NCI-H1436 (cell line): Measurements from ENCODE around the gene C2orf72.
"Not testable (repeated sequence)": the region's sequence is repeated elsewhere in the genome, so short reads cannot be mapped to it uniquely, and the experiment has no call there.

Experiments
- DNase-seq: peaks from one replicate; lab custom pipeline; 2025; lab: John Stamatoyannopoulos, UW

Gene C2orf72

GRCh38 chr2:231046916-231047273 lies 9.6 kb downstream of the C2orf72 start:
- no peak for DNase-seq

DNA sequence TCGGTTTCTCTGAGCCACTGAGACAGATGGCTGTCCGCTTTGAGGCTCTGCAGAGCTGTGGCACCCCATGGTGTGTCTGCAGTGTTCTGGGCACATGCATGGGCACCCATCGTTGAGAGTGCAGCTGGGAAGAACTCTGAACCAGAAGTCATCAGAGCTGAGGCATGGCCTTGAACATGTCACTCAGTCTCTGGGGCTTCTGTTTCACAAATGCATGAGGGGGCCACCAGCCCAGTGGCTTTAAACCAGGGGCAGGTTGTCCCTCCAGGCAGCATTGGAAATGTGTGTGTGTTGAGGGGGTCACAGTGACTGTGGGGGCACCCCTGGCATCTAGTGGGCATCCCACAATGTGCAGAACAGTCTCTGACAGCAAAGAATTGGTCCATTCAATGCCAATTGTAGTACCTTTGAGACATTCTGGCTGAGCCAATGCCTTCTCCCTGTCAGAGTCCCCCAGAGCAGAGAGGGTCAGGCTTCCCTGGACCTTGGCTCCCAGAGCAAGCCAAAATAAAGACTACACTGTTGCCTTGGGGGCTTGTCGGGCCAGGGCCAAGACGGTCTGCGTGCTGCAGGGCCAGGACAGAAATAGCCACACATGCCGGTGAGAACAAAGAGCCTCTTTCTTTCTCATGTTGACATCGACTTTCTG lies 10.1 kb downstream of the C2orf72 start:
- no peak for DNase-seq

DNA sequence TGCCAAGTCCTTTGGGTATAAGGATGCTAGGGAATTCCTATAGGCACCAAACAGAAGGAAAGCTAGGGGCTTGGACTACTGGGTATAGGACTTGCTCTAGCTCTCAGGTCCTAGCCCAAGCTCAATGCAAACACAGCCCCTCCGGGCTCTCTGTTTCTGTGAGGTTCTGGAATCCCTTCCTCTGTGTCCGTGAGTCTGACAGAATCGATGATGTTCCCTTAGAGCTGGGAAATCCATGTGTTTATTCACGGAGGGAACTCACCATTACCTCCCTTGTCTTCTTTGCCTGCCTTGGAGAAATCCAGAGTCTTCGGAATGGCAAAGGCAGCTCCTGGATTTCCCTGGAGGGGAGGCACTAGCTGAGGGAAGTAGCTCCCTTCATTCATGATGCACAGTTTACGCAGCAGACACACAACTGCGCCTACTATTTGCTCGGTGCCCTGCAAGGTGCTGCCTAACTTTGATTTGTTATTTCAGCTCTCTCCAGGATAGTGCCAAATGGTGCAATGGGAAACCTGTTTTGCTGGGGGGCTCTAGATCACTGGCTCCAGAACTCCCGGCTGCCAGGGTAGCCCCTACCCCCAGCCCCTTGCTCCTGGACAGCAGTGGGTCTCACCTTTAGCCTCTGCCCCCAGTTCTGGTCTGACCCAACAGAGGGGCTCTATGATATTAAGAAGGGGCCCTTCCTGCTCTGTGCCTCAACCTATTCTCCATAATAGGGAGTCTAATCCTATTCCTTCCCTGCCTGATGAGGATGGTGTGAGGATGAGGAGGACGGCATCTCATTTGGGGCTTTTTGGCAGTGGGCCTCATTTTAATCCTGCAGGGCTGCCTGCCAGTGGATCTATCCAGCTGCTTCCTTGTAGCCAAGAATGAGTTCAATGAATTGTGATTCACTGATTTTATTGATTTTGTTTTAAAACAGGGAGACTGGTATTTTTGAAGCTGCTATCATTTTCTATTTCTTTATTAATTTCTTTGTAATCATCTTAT lies 10.9 kb downstream of the C2orf72 start:
- DNase-seq: no peak

- no peak for DNase-seq
Observed at GRCh38 chr2:231049286-231050017, 12.1 kb downstream of the C2orf72 start.

GRCh38 chr2:231050018-231050901 lies 12.9 kb downstream of the C2orf72 start:
- no peak for DNase-seq

GRCh38 chr2:231051116-231051515 lies 13.8 kb downstream of the C2orf72 start:
- no peak for DNase-seq

DNA sequence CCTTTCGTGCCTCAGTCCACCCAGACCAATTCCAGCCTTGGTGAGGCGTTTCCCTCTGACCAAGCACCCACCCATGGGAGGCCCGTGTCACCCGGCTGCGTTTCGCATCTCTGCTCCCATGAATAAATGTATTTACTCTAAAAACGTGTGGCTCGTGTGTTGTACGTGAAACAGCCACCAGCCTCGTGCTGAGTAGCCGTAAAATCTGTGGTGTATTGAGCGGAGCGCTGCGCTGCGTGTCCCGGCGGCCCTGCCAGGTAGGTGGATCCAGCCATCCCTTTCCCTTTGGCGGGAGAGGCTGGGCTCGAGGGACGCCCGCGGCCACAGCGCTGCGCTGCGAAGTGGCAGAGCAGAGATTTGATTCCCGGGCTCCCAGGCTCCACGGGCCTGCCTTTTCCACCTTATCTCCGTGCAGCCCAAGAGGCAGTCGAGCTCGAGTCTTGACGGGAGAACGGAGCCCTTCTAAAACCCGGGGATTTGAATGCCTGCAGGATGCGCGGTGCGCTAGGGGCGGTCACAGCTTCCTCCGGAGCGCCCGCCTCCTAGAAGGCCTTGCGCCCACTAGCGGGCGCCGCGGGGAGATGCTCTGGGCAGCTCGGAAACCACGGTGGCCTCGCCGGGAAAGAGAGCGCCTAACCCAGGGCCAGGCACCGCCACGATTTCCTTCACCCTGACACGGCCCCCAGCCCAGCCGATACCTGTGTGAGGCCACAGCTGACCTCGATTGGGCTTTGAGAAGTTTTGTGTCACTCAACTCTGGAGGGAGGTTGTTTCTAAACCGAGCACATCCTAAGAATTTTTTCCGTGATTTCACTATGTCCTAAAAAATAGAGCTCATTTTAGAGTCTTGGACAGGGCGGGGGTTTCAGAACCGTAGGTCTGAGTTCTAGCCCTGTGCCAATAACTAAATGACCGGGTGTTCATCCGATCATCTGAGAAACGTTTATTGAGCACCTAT lies 15.4 kb downstream of the C2orf72 start:
- peak; percentile 73 for DNase-seq

- DNase-seq: no peak
Observed at GRCh38 chr2:231053846-231054245, 16.5 kb downstream of the C2orf72 start.

DNA sequence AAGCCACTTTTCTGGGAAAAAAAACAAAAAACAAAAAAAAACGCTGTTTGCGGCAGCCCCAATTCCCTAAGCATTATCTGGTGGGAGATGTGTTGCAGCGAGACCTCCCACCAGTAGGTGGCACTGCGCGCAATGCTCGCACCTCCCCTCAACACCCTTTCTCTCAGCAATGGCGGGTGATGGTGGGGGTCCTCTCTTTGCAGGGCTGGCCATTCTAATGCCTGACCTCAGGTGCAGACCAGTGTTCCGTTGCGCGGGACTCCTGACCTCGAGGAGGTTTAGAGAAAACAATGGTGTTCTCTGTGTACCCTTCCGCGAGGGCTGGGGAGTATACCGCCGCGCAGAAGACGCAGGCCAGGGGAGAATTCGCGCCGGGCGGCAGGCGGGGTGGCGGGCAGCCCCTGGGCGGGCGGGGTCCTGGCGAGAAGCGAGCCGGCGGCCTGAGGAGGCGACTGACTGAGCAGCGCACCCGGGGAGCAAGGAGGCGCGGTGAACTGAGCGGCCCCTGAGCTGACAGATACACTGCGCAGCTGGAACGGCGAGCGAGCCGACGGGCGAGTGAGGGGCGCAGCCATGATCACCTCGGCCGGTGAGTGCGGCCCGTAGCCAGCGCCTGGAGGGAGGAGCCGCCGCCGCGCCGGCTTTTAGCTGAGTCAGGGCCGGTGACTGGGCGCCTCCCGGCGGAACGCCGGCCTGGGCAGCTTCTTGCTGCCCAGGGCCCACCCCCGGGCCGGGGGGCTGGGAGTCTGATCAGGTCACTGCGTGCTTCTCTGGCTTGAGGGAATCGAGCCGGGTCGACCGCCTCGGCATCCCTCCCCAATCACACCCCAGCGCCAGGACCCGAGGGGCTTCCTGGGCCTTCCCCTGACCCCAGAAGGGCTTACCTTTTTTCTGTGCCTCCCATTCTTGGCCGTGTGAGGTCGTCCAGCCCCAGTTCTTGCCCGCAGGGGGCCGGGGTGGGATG lies 19.4 kb downstream of the C2orf72 start, which contains the start of gene PSMD1:
Gene PSMD1, plus strand, starts transcription at position 415 of the 964 bp plus-strand sequence. Its CDS starts 159 bp downstream, at position 574.
- peak; percentile 88 for DNase-seq

- DNase-seq: no peak
Observed at GRCh38 chr2:231057590-231057989, 20.3 kb downstream of the C2orf72 start.

DNA sequence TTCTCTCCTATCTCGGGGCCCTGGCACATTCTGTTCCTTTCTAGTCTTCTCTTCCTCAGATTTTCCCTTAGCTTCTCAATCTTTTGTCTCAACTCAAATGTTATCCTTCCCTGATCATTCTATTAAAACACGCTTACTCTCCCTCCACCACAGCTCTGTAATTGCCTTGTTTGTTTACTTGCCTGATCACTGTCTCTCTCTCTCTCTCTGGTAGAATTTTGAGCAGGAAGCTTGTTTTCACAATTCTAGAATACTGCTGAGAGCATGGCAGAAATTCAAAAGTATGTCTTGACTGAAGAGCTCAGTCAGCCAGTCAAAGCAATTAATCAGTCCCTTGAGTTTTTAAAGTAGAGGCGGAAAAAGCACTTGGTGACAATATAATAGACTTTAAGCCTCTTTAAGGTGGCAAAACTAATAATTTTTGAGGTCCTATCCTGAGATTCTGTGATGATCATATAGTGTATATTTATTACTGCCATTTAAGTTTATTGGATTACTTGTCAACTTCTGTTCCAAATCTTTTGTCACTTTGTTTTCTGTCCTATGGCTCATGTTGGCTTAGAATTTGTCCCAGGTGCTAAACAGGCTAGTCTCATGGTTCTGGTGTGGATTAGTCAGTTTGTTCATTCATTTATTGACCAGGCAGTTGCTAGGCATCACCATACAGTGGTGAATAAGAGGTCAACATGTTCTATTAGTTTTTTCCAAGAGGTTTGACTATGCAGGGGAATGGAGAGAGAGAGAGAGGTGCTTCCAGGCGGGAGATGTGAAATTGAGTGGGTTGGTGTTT lies 21.6 kb downstream of the C2orf72 start:
- DNase-seq: no peak

GRCh38 chr2:231059756-231060155 lies 22.4 kb downstream of the C2orf72 start:
- no peak for DNase-seq

- no peak for DNase-seq
Observed at GRCh38 chr2:231062776-231063175, 25.5 kb downstream of the C2orf72 start.

GRCh38 chr2:231063347-231063746 lies 26.0 kb downstream of the C2orf72 start:
- no peak for DNase-seq

DNA sequence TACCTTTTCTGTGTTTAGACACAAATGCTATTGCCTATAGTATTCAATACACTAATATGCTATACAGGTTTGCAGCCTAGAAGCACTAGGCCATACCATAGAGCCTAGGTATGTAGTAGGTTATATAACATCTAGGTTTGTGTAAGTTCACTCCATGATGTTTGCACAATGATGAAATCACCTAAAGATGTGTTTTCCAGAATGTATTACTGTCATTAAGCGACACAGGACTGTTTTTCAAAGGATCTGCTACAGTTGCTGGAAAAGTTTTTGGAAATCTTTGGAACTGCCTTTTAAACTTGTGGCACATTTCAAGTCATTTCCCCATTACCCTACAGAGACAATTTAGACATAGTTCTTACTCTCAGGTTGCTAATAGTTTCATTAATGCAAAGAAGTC lies 28.6 kb downstream of the C2orf72 start:
- no peak for DNase-seq

DNA sequence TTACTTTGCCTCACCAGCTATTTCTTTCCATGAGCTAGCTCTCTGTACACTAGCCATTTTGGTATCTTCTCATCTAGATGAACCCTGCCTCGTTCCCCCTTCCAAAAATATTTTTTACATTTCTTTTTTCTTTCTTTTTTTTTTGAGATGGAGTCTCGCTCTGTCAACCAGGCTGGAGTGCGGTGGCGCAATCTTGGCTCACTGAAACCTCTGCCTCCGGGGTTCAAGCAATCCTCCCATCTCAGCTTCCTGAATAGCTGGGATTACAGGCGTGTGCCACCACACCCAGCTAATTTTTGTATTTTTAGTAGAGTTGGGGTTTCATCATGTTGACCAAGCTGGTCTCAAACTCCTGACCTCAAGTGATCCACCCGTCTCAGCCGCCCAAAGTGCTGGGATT lies 30.2 kb downstream of the C2orf72 start:
- not testable (repeated sequence) for DNase-seq

DNA sequence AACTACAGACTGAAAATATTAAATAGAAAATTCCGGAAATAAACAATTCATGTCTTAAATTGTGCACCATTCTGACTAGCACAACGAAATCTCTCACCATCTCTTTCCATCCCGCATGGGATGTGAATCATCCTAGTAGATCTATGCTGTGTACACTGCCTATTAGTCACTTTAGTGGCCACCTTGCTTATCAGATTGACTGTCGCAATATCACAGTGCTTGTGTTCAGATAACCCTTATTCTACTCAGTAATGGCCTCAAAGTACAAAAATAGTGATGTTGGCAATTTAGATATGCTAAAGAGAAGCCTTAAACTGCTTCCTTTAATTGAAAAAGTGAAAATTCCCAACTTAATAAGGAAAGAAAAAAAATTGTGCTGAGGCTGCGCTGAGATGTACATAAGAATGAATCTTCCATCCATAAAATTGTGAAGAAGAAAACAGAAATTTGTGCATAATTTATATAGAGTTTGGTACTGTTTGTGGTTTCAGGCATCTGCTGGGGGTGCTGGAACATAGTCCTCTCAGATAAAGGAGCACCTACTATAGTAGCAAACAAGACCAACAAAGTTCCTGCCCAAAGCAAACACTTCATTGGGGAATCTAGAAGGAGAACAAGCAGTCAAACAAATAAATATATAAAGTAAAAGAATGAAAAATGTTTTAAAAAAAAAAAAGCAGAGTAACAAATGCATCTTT lies 31.4 kb downstream of the C2orf72 start:
- DNase-seq: no peak
